Measurements from ENCODE around the gene EDIL3. TPM values are rescaled to one million over a fixed set of nuclear protein-coding genes. Genes with fewer than 3 reads are reported as not detected.

EDIL3 gene
- total and polyA plus RNA-seq, 11 donors: 1.3 to 38.2 (median 18.3) TPM

- no peaks in the 10 kb centered on the region for H3K27me3 ChIP-seq
These were observed 298.2 kb downstream of the EDIL3 start for GRCh38 chr5:84086511-84086910.

DNA sequence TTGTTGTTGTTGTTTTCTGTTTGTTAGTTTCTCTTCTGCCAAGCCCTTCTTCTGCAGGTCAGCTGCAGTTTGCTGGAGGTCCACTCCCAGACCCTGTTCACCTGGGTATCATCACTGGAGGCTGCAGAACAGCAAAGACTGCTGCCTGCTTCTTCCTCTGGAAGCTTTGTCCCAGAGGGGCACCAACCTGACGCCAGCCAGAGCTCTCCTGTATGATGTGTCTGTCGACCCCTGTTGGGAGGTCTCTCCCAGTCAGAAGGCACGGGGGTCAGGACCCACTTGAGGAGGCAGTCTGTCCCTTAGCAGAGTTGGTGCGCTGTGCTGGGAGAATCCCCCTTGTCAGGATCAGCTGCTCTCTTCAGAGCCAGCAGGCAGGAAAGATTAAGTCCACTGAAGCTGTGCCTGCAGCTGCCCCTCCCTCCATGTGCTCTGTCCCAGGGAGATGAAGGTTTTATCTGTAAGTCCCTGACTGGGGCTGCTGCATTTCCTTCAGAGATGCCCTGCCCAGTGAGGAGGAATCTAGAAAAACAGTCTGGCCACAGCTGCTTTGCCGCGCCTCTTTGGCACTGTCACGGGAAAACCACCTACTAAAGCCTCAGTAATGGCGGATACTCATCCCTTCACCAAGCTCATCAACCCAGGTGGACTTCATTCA, 299.2 kb downstream of the EDIL3 start:
- no peak overlapping the region for H3K4me3 ChIP-seq
- no peak for ATAC-seq
- no peak overlapping the region for H3K27ac ChIP-seq
- H3K9me3 ChIP-seq: no peaks in the 10 kb centered on the region
- H3K27me3 ChIP-seq: no peaks in the 10 kb centered on the region
- intact Hi-C loops (cut with DNase I): no loop called here
- WGBS, 4 donors: 66 to 71% (median 69%) methylated on average over 6 to 8 of the region's 8 CpGs
- no peak for TF ChIP-seq POLR2A (IDR thresholded peaks at IDR 0.05)
- TF ChIP-seq, protein P1, sequence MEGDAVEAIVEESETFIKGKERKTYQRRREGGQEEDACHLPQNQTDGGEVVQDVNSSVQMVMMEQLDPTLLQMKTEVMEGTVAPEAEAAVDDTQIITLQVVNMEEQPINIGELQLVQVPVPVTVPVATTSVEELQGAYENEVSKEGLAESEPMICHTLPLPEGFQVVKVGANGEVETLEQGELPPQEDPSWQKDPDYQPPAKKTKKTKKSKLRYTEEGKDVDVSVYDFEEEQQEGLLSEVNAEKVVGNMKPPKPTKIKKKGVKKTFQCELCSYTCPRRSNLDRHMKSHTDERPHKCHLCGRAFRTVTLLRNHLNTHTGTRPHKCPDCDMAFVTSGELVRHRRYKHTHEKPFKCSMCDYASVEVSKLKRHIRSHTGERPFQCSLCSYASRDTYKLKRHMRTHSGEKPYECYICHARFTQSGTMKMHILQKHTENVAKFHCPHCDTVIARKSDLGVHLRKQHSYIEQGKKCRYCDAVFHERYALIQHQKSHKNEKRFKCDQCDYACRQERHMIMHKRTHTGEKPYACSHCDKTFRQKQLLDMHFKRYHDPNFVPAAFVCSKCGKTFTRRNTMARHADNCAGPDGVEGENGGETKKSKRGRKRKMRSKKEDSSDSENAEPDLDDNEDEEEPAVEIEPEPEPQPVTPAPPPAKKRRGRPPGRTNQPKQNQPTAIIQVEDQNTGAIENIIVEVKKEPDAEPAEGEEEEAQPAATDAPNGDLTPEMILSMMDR (IDR thresholded peaks at IDR 0.05): no peak
- no peaks in the 10 kb centered on the region for H3K4me1 ChIP-seq
- no peak for DNase-seq
- H3K36me3 ChIP-seq: no peaks in the 10 kb centered on the region

More at GRCh38 chr5:84086511-84086910, 298.2 kb downstream of the EDIL3 start:
- WGBS, 4 donors: 89 to 92% (median 90%) methylated on average over 6 of the region's 6 CpGs
- Histone ChIP-seq H3K9me3 (no peaks in the 10 kb centered on the region), H3K36me3 (no peaks in the 10 kb centered on the region), H3K27ac (no peak overlapping the region), H3K4me3 (no peak overlapping the region), H3K4me1 (no peaks in the 10 kb centered on the region)
- TF ChIP-seq, protein P1 (IDR thresholded peaks at IDR 0.05): no peak
- TF ChIP-seq POLR2A (IDR thresholded peaks at IDR 0.05): no peak
- ATAC-seq (no peak), DNase-seq (no peak)
- intact Hi-C loops (cut with DNase I): no loop called here

- no peak overlapping the region for H3K4me3 ChIP-seq
- no peaks in the 10 kb centered on the region for H3K4me1 ChIP-seq
- no peak for TF ChIP-seq POLR2A (IDR thresholded peaks at IDR 0.05)
- TF ChIP-seq, protein P1 (IDR thresholded peaks at IDR 0.05): no peak
- intact Hi-C loops (cut with DNase I): no loop called here
- DNase-seq: no peak
- no peak for ATAC-seq
- no peak overlapping the region for H3K27ac ChIP-seq
- no peaks in the 10 kb centered on the region for H3K9me3 ChIP-seq
- 87 to 100% (median 89%) methylated on average over 1 of the region's 1 CpG for WGBS, 4 donors
- no peaks in the 10 kb centered on the region for H3K36me3 ChIP-seq
- no peaks in the 10 kb centered on the region for H3K27me3 ChIP-seq
These were observed 303.8 kb downstream of the EDIL3 start for GRCh38 chr5:84080908-84081307.

DNA sequence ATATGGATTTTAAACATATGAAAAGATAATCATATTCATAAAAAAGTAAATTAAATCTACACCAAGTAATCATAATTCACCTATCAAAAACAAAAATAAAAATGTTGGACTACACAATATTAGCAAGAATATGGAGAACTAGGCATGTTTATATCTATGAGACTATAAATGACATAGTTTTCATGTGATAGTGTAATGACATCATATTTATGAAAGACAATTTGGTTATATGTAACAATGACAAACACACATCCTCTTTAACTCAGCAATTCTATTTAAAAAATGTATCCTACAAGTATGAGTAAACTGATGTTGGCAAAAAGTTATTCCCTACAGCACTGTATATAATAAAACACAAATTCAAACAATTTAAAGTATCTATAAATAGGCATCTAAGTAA, 312.3 kb downstream of the EDIL3 start:
- Histone ChIP-seq H3K9me3 (peaks cover 0 to 3% (median 0%) of the 10 kb centered on the region in 12 donors), H3K4me1 (no peaks in the 10 kb centered on the region), H3K27ac (no peak overlapping the region), H3K36me3 (no peaks in the 10 kb centered on the region), H3K27me3 (no peaks in the 10 kb centered on the region), H3K4me3 (no peak overlapping the region)
- DNase-seq: no peak
- intact Hi-C loops (cut with DNase I): no loop called here
- TF ChIP-seq POLR2A (IDR thresholded peaks at IDR 0.05): no peak
- TF ChIP-seq, protein P1 (IDR thresholded peaks at IDR 0.05): no peak
- no peak for ATAC-seq
